ACC112 (cell line): Measurements from ENCODE around the gene RBL1.
"Not testable (repeated sequence)": the region's sequence is repeated elsewhere in the genome, so short reads cannot be mapped to it uniquely, and the experiment has no call there.

ENCODE experiments used
- H2AFZ ChIP-seq: fragments of 200-600 bp; sonication (generic); one replicate; pipeline ENCODE4 v1.6.0; 2017; ENCODE audit warnings: antibody characterized with exemption, low read length; ENCODE audit not compliant: unreplicated experiment
- H3K27ac ChIP-seq: fragments of 200-600 bp; sonication (generic); 2 replicates; pipeline ENCODE4 v1.5.1; 2014; ENCODE audit warnings: low read depth, mild to moderate bottlenecking, antibody characterized with exemption, low read length, moderate library complexity
- H3K27me3 ChIP-seq: fragments of 200-600 bp; sonication (generic); 2 replicates; pipeline ENCODE4 v1.6.1; 2014; ENCODE audit warnings: mild to moderate bottlenecking, antibody characterized with exemption, low read length, moderate library complexity, mixed read lengths; ENCODE audit not compliant: insufficient read depth
- H3K36me3 ChIP-seq: fragments of 200-600 bp; sonication (generic); 2 replicates; pipeline ENCODE4 v1.6.1; 2016; ENCODE audit warnings: mild to moderate bottlenecking, antibody characterized with exemption, low read length, moderate library complexity, mixed read lengths; ENCODE audit not compliant: insufficient read depth
- H3K4me1 ChIP-seq: fragments of 200-600 bp; sonication (generic); one replicate; pipeline ENCODE4 v1.6.1; 2016; ENCODE audit warnings: low read length, mixed read lengths; ENCODE audit not compliant: insufficient read depth, unreplicated experiment, control insufficient read depth
- H3K4me3 ChIP-seq: fragments of 200-600 bp; sonication (generic); 2 replicates; pipeline ENCODE4 v1.5.1; 2014; ENCODE audit warnings: mild to moderate bottlenecking, low read depth, low read length
- H3K79me2 ChIP-seq: fragments of 200-600 bp; sonication (generic); one replicate; pipeline ENCODE4 v1.6.0; 2016; ENCODE audit warnings: low read length; ENCODE audit not compliant: control insufficient read depth, unreplicated experiment, insufficient read depth

The RBL1 gene

GRCh38 chr20:37075932-37076685 is 19.7 kb downstream of the RBL1 start:
- Histone ChIP-seq H3K79me2 (peaks cover 10% of the 10 kb centered on the region), H3K36me3 (0 out of 2 replicates have a peak, but pooled peaks cover 6% of the 10 kb centered on the region), H3K4me1 (no peaks in the 10 kb centered on the region), H3K4me3 (no peak overlapping the region), H3K27me3 (no peaks in the 10 kb centered on the region), H2AFZ (no peak overlapping the region), H3K27ac (no peak overlapping the region)

GRCh38 chr20:37072293-37073196 is 23.3 kb downstream of the RBL1 start:
- Histone ChIP-seq H3K27me3 (no peaks in the 10 kb centered on the region), H2AFZ (no peak overlapping the region), H3K4me3 (no peak overlapping the region), H3K36me3 (peaks cover 3% of the 10 kb centered on the region; the same call in 1 of the 2 replicates), H3K4me1 (no peaks in the 10 kb centered on the region), H3K79me2 (no peaks in the 10 kb centered on the region), H3K27ac (no peak overlapping the region)

- Histone ChIP-seq H3K27ac (no peak overlapping the region), H3K79me2 (no peaks in the 10 kb centered on the region), H3K4me1 (no peaks in the 10 kb centered on the region), H3K36me3 (peaks cover 12% of the 10 kb centered on the region; the same call in 1 of the 2 replicates), H2AFZ (no peak overlapping the region), H3K4me3 (no peak overlapping the region), H3K27me3 (no peaks in the 10 kb centered on the region)
Measured at GRCh38 chr20:37071481-37071911, 24.3 kb downstream of the RBL1 start.

- H3K79me2 ChIP-seq, H3K27me3 ChIP-seq, H3K27ac ChIP-seq, H2AFZ ChIP-seq, H3K4me3 ChIP-seq, H3K4me1 ChIP-seq: not testable (repeated sequence)
- H3K36me3 ChIP-seq, result peaks cover 21% of the 10 kb centered on the region
Measured at GRCh38 chr20:37069563-37069962, 26.2 kb downstream of the RBL1 start.

- H3K79me2 ChIP-seq, result no peaks in the 10 kb centered on the region
- no peaks in the 10 kb centered on the region for H3K27me3 ChIP-seq
- no peak overlapping the region for H3K4me3 ChIP-seq
- no peak overlapping the region for H3K27ac ChIP-seq
- peaks cover 22% of the 10 kb centered on the region for H3K36me3 ChIP-seq
- H3K4me1 ChIP-seq, result no peaks in the 10 kb centered on the region
- no peak overlapping the region for H2AFZ ChIP-seq
Measured at GRCh38 chr20:37066168-37066567, 29.6 kb downstream of the RBL1 start.

- Histone ChIP-seq H3K79me2 (no peaks in the 10 kb centered on the region), H3K36me3 (peaks cover 33% of the 10 kb centered on the region), H3K4me1 (no peaks in the 10 kb centered on the region), H3K4me3 (no peak overlapping the region), H3K27ac (no peak overlapping the region), H3K27me3 (no peaks in the 10 kb centered on the region), H2AFZ (no peak overlapping the region)
Measured at GRCh38 chr20:37055276-37055675, 40.5 kb downstream of the RBL1 start.

GRCh38 chr20:37053230-37053950 is 42.4 kb downstream of the RBL1 start:
- Histone ChIP-seq H3K27ac (no peak overlapping the region), H3K4me1 (no peaks in the 10 kb centered on the region), H3K36me3 (peaks cover 23% of the 10 kb centered on the region), H3K79me2 (no peaks in the 10 kb centered on the region), H3K4me3 (no peak overlapping the region), H2AFZ (no peak overlapping the region), H3K27me3 (no peaks in the 10 kb centered on the region)

GRCh38 chr20:37042986-37043972 is 52.5 kb downstream of the RBL1 start:
- Histone ChIP-seq H3K79me2 (no peaks in the 10 kb centered on the region), H3K4me1 (no peaks in the 10 kb centered on the region), H2AFZ (no peak overlapping the region), H3K27me3 (no peaks in the 10 kb centered on the region), H3K4me3 (no peak overlapping the region), H3K36me3 (peaks cover 37% of the 10 kb centered on the region), H3K27ac (no peak overlapping the region)

- not testable (repeated sequence) for H2AFZ ChIP-seq, H3K27me3 ChIP-seq, H3K79me2 ChIP-seq, H3K4me3 ChIP-seq, H3K27ac ChIP-seq, H3K4me1 ChIP-seq
- H3K36me3 ChIP-seq, result peaks cover 30% of the 10 kb centered on the region
Measured at GRCh38 chr20:37039366-37039765, 56.4 kb downstream of the RBL1 start.
